Mesenchymal stem cell (in vitro differentiated cells and primary cell): ENCODE results near the gene KIF26B.

Experiments
- DNase-seq: peaks from one replicate; pipeline ENCODE4 v3.0.0-alpha.2; 2013
- H2AFZ ChIP-seq: one replicate; pipeline ENCODE4 v1.6.1; 2013; ENCODE audit warnings: low read depth, mild to moderate bottlenecking, control low read depth, inconsistent platforms, low read length, moderate library complexity
- H2AK5ac ChIP-seq: 2 replicates; pipeline ENCODE4 v1.6.1; 2013; ENCODE audit warnings: low read length, moderate library complexity, mild to moderate bottlenecking, inconsistent platforms; ENCODE audit not compliant: severe bottlenecking
- H2BK120ac ChIP-seq: one replicate; pipeline ENCODE4 v1.6.1; 2013; ENCODE audit warnings: low read depth, mild to moderate bottlenecking, inconsistent platforms, low read length, moderate library complexity
- H2BK12ac ChIP-seq, 2 experiments: one replicate each; pipeline ENCODE4 v1.6.1; 2013; ENCODE audit warnings: inconsistent platforms in 2 of 2, low read length in 2 of 2, mild to moderate bottlenecking in 2 of 2, moderate library complexity in 2 of 2, control low read depth in 1 of 2
- H2BK15ac ChIP-seq: one replicate; pipeline ENCODE4 v1.6.1; 2013; ENCODE audit warnings: mild to moderate bottlenecking, low read depth, inconsistent platforms; ENCODE audit not compliant: poor library complexity, severe bottlenecking
- H2BK5ac ChIP-seq: 2 replicates; pipeline ENCODE4 v1.6.1; 2013; ENCODE audit warnings: low read depth, mild to moderate bottlenecking, low read length, control low read depth, inconsistent platforms; ENCODE audit not compliant: poor library complexity, severe bottlenecking
- H3K14ac ChIP-seq, 2 experiments: one replicate each; pipeline ENCODE4 v1.6.1; 2013; ENCODE audit warnings: inconsistent platforms in 2 of 2, low read length in 2 of 2, control low read depth in 1 of 2, mild to moderate bottlenecking in 1 of 2, moderate library complexity in 1 of 2
- H3K18ac ChIP-seq, 2 experiments: one replicate each; pipeline ENCODE4 v1.6.1; 2013; ENCODE audit warnings: inconsistent platforms in 2 of 2, low read length in 2 of 2, control low read depth in 1 of 2, low read depth in 1 of 2, mild to moderate bottlenecking in 1 of 2
- H3K23ac ChIP-seq, 2 experiments: one replicate each; pipeline ENCODE4 v1.6.1; 2013; ENCODE audit warnings: inconsistent platforms in 2 of 2, low read length in 2 of 2, mild to moderate bottlenecking in 2 of 2, moderate library complexity in 2 of 2, control low read depth in 1 of 2
- H3K27ac ChIP-seq: 2 replicates; pipeline ENCODE4 v1.5.1; 2013; ENCODE audit warnings: mild to moderate bottlenecking, moderate library complexity, low read length, control low read depth, inconsistent platforms; ENCODE audit not compliant: poor library complexity, severe bottlenecking
- H3K27me3 ChIP-seq, 2 experiments: 2 replicates each; pipeline versions ENCODE4 v1.6.1 to v1.7.0; 2013; ENCODE audit warnings: low read length in 2 of 2, mild to moderate bottlenecking in 2 of 2, moderate library complexity in 2 of 2, control low read depth in 1 of 2, inconsistent platforms in 1 of 2; ENCODE audit not compliant: control insufficient read depth in 1 of 2, insufficient read depth in 1 of 2
- H3K36me3 ChIP-seq, 2 experiments: 2 replicates each; pipeline versions ENCODE4 v1.6.1 to v1.7.0; 2013; ENCODE audit warnings: low read length in 2 of 2, control low read depth in 1 of 2, inconsistent platforms in 1 of 2, low read depth in 1 of 2, mild to moderate bottlenecking in 1 of 2; ENCODE audit not compliant: insufficient read depth in 2 of 2, control insufficient read depth in 1 of 2
- H3K4ac ChIP-seq, 2 experiments: one replicate each; pipeline ENCODE4 v1.6.1; 2013; ENCODE audit warnings: inconsistent platforms in 2 of 2, low read length in 2 of 2, mild to moderate bottlenecking in 2 of 2, moderate library complexity in 2 of 2, control low read depth in 1 of 2, low read depth in 1 of 2
- H3K4me1 ChIP-seq: 2 replicates; pipeline ENCODE4 v1.6.1; 2013; ENCODE audit warnings: low read depth, low read length, control low read depth; ENCODE audit not compliant: control insufficient read depth, insufficient read depth
- H3K4me2 ChIP-seq: 2 replicates; pipeline ENCODE4 v1.6.1; 2013; ENCODE audit warnings: low read length, mild to moderate bottlenecking, inconsistent platforms; ENCODE audit not compliant: poor library complexity, severe bottlenecking
- H3K4me3 ChIP-seq, 2 experiments: 2 replicates each; pipeline versions ENCODE4 v1.5.1 to v1.7.0; 2013; ENCODE audit warnings: low read length in 2 of 2, mild to moderate bottlenecking in 2 of 2, control low read depth in 1 of 2, low read depth in 1 of 2; ENCODE audit not compliant: insufficient read depth in 1 of 2
- H3K79me1 ChIP-seq: replicated peaks from 2 replicates; pipeline ENCODE4 v1.6.1; 2013; ENCODE audit warnings: mild to moderate bottlenecking, control low read depth, low read length, inconsistent platforms; ENCODE audit not compliant: poor library complexity, severe bottlenecking
- H3K9ac ChIP-seq: 2 replicates; pipeline ENCODE4 v1.7.0; 2013; ENCODE audit warnings: mild to moderate bottlenecking, low read length, moderate library complexity
- H3K9me3 ChIP-seq: 2 replicates; pipeline ENCODE4 v1.7.0; 2013; ENCODE audit warnings: mild to moderate bottlenecking, low read length; ENCODE audit not compliant: control insufficient read depth
- H4K8ac ChIP-seq: one replicate; pipeline ENCODE4 v1.6.1; 2013; ENCODE audit warnings: inconsistent platforms, mild to moderate bottlenecking, low read length, moderate library complexity
- H4K91ac ChIP-seq: one replicate; pipeline ENCODE4 v1.6.1; 2013; ENCODE audit warnings: mild to moderate bottlenecking, low read length, inconsistent platforms
- WGBS: methylation state at CpG from one replicate; pipeline ENCODE4 v1.1.7; 2013; ENCODE audit warnings: mixed read lengths; 5-methylcytosine and 5-hydroxymethylcytosine counted together

The KIF26B gene

DNA sequence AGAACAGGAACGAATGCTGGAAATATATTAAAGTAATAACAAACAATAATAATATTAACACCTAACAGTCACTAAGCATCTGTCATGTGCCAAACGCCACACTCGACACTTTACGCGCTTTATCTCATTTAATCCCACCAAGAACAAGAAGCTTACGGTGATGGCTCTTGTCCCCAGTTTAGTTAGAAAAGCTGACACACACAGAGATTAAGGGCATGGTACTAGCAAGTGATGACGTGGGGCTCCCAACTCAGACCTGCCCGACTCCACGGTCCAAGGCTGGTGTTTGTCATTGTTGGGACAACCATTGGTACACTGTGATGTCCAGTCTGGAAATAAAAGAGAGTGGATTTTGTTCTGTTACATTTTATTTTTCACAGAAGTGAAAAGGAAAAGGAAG, 41.1 kb upstream of the KIF26B start:
- Histone ChIP-seq H3K36me3 (no peaks in the 10 kb centered on the region), H2BK120ac (no peak overlapping the region), H3K23ac (no peak overlapping the region), H2AK5ac (no peak overlapping the region), H2BK15ac (no peak overlapping the region), H3K14ac (no peak overlapping the region), H2AFZ (no peak overlapping the region), H3K18ac (no peak overlapping the region), H3K9me3 (no peaks in the 10 kb centered on the region), H3K4me2 (no peak overlapping the region), H3K4ac (no peak overlapping the region), H3K79me1 (no peaks in the 10 kb centered on the region), H3K27me3 (no peaks in the 10 kb centered on the region), H3K4me3 (no peak overlapping the region), H3K27ac (no peak overlapping the region), H4K8ac (no peak overlapping the region), H3K4me1 (peaks cover 3% of the 10 kb centered on the region), H2BK12ac (no peak overlapping the region), H2BK5ac (no peak overlapping the region), H4K91ac (no peak overlapping the region), H3K9ac (no peak overlapping the region)
- DNase-seq: no peak
- WGBS: 98% methylated on average over 8 of the region's 9 CpGs

DNA sequence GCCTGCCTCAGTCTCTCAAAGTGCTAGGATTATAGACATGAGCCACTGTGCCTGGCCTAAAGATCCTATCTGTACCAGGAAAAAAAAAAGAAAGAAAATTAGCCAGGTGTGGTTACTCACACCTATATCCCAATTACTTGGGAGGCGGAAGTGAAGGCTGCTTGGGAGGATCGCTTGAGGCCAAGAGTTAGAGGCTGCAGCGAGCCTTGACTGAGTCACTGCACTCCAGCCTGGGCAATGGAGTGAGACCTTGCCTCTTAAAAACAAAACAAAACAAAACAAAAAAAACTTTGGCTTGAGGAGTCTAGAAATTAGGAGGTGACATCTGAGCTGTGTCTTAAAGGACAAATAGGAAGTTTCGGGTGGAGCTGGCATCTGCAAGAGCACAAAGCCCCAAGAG, 38.7 kb upstream of the KIF26B start:
- no peak overlapping the region for H3K9ac ChIP-seq
- H2BK5ac ChIP-seq: no peak overlapping the region
- DNase-seq: no peak
- H3K9me3 ChIP-seq: no peaks in the 10 kb centered on the region
- H3K14ac ChIP-seq: no peak overlapping the region
- no peak overlapping the region for H3K27ac ChIP-seq
- no peak overlapping the region for H3K4me3 ChIP-seq
- no peak overlapping the region for H3K23ac ChIP-seq
- no peak overlapping the region for H2AFZ ChIP-seq
- H3K4ac ChIP-seq: no peak overlapping the region
- H4K8ac ChIP-seq: no peak overlapping the region
- H2BK120ac ChIP-seq: no peak overlapping the region
- H3K79me1 ChIP-seq: no peaks in the 10 kb centered on the region
- H2BK12ac ChIP-seq: no peak overlapping the region
- H3K36me3 ChIP-seq: no peaks in the 10 kb centered on the region
- no peak overlapping the region for H3K4me2 ChIP-seq
- no peak overlapping the region for H4K91ac ChIP-seq
- no peaks in the 10 kb centered on the region for H3K27me3 ChIP-seq
- no peak overlapping the region for H3K18ac ChIP-seq
- H2AK5ac ChIP-seq: no peak overlapping the region
- H2BK15ac ChIP-seq: no peak overlapping the region
- WGBS: 94% methylated on average over 1 of the region's 4 CpGs
- H3K4me1 ChIP-seq: peaks cover under 1% of the 10 kb centered on the region

GRCh38 chr1:245116751-245117150, 38.0 kb upstream of the KIF26B start:
- H3K4me3 ChIP-seq: no peak overlapping the region
- DNase-seq: no peak
- no peak overlapping the region for H3K18ac ChIP-seq
- no peak overlapping the region for H4K91ac ChIP-seq
- no peak overlapping the region for H4K8ac ChIP-seq
- H3K4me2 ChIP-seq: no peak overlapping the region
- no peak overlapping the region for H2AFZ ChIP-seq
- no peak overlapping the region for H3K23ac ChIP-seq
- no peak overlapping the region for H3K14ac ChIP-seq
- no peaks in the 10 kb centered on the region for H3K27me3 ChIP-seq
- no peak overlapping the region for H2BK120ac ChIP-seq
- no peaks in the 10 kb centered on the region for H3K4me1 ChIP-seq
- H3K9me3 ChIP-seq: no peaks in the 10 kb centered on the region
- H3K79me1 ChIP-seq: no peaks in the 10 kb centered on the region
- H2AK5ac ChIP-seq: no peak overlapping the region
- 100% methylated on average over 1 of the region's 3 CpGs for WGBS
- H2BK15ac ChIP-seq: no peak overlapping the region
- H3K36me3 ChIP-seq: no peaks in the 10 kb centered on the region
- H2BK5ac ChIP-seq: no peak overlapping the region
- no peak overlapping the region for H3K27ac ChIP-seq
- H3K9ac ChIP-seq: no peak overlapping the region
- H2BK12ac ChIP-seq: no peak overlapping the region
- H3K4ac ChIP-seq: no peak overlapping the region

DNA sequence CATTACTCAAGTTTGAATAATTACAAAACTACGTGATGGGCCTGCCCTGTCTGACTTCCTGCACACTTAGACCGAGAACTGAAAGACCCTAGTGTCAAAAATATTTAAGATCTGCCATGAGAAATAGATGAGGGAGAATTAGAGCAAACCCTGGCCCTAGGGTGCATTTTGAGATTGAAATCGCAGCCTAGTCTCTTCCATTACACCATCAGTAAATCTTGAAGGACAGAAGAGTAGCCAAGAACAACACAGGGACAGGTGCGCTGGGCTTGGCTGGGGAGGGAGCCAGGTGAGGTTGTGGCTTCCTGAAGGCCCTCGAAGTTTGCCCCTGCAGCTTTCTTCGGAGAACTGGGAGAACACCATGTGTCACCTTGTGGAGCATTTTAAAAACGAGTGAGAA, 36.7 kb upstream of the KIF26B start:
- Histone ChIP-seq H4K91ac (no peak overlapping the region), H4K8ac (no peak overlapping the region), H3K36me3 (no peaks in the 10 kb centered on the region), H3K9ac (no peak overlapping the region), H2AK5ac (no peak overlapping the region), H3K27me3 (no peaks in the 10 kb centered on the region), H3K4ac (no peak overlapping the region), H2BK120ac (no peak overlapping the region), H3K4me3 (no peak overlapping the region), H2BK5ac (no peak overlapping the region), H3K4me2 (no peak overlapping the region), H3K23ac (no peak overlapping the region), H2AFZ (no peak overlapping the region), H3K27ac (no peak overlapping the region), H2BK12ac (no peak overlapping the region), H3K18ac (no peak overlapping the region), H3K79me1 (no peaks in the 10 kb centered on the region), H3K4me1 (no peaks in the 10 kb centered on the region), H3K14ac (no peak overlapping the region), H3K9me3 (no peaks in the 10 kb centered on the region), H2BK15ac (no peak overlapping the region)
- no peak for DNase-seq
- 91% methylated on average over 7 of the region's 7 CpGs for WGBS
